B cell (primary cell): ENCODE measurements around the gene EEFSEC.

Experiments
- EZH2 ChIP-seq: IDR thresholded peaks from 2 replicates; pipeline ENCODE4 v1.6.1; 2012; ENCODE audit warnings: borderline replicate concordance, low read depth, mild to moderate bottlenecking, moderate library complexity, low read length; ENCODE audit not compliant: insufficient read depth, poor library complexity, severe bottlenecking
- TF ChIP-seq, protein P1 (sequence below): fragments of 200-600 bp; IDR thresholded peaks from one replicate; pipeline ENCODE4 v1.8.0; 2022; ENCODE audit warnings: antibody characterized with exemption, mild to moderate bottlenecking

DNA sequence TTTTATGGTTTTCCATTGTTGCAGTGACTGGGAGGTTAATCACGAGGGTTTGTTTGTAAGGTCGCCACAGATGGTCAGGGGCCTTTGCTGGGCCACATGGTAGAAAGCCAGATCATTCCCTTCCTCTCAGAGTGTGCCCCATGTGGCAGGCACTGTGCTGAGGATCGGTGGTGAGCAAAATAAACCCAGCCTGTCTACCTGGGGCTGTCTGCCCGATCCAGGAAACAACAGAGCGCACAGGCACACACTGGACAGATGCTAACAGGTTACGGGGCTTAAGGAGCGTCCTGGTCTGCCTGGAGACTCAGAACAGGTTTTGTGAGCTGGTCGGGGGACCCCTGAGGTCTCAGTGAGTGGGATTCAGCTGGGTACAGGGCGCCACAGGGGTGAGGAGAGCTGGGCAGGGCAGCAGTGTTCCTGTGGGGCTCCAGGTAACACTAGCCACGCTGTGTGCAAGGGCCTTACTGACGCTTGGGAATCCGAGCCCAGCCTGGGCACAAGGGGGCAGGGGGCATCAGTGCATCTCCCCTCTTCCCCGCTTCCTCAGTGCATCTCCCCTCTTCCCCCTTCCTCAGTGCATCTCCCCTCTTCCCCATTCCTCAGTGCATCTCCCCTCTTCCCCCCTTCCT lies 177.0 kb downstream of the EEFSEC start:
- TF ChIP-seq, protein P1, sequence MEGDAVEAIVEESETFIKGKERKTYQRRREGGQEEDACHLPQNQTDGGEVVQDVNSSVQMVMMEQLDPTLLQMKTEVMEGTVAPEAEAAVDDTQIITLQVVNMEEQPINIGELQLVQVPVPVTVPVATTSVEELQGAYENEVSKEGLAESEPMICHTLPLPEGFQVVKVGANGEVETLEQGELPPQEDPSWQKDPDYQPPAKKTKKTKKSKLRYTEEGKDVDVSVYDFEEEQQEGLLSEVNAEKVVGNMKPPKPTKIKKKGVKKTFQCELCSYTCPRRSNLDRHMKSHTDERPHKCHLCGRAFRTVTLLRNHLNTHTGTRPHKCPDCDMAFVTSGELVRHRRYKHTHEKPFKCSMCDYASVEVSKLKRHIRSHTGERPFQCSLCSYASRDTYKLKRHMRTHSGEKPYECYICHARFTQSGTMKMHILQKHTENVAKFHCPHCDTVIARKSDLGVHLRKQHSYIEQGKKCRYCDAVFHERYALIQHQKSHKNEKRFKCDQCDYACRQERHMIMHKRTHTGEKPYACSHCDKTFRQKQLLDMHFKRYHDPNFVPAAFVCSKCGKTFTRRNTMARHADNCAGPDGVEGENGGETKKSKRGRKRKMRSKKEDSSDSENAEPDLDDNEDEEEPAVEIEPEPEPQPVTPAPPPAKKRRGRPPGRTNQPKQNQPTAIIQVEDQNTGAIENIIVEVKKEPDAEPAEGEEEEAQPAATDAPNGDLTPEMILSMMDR: no peak
- TF ChIP-seq EZH2: no peak
